K562 (cell line): ENCODE results near the gene ZNF521. TPM values are rescaled to one million over a fixed set of nuclear protein-coding genes. Genes with fewer than 3 reads are reported as not detected.

Source experiments
- ATAC-seq: fragments of 200-7000 bp; cut with Tn5 transposase; 3 replicates; pipeline ENCODE4 v1.9.1; 2020; ENCODE audit warnings: moderate library complexity
- BruUV-seq: library from RNA; stranded (reverse); fragments of 400-500 nt; replicated peaks from 2 replicates; lab custom pipeline; 2021; lab: Mats Ljungman, UMichigan
- CTCF ChIA-PET: fragments of 300-600 bp; formaldehyde crosslinking; extraction: SDS; loops from one replicate; lab custom pipeline; 2021; ENCODE audit warnings: low intra/inter-chr PET ratio; lab: Yijun Ruan, JAX
- POLR2A ChIA-PET: fragments of 300-600, 350-650 bp; sonication (Branson Sonifier 250); formaldehyde crosslinking; extraction: SDS; loops from one replicate; lab custom pipeline; 2021; ENCODE audit warnings: antibody characterized with exemption, inconsistent platforms; lab: Yijun Ruan, JAX
- DNase-seq, 4 experiments: peaks; one replicate each; pipeline versions ENCODE4 v3.0.0 to v3.0.0-alpha.2; 2011 to 2018; ENCODE audit warnings: low spot score in 3 of 4, mixed read lengths in 3 of 4; ENCODE audit errors: extremely low read depth in 1 of 4
- FAIRE-seq: peaks from 2 replicates; lab custom pipeline; 2011; peaks lifted over from hg19 to GRCh38; lab: Jason Lieb, UNC
- H2AFZ ChIP-seq: 2 replicates; pipeline ENCODE4 v1.6.0; 2011; ENCODE audit warnings: low read depth, low read length, control low read depth, inconsistent platforms
- H3K27ac ChIP-seq: fragments of 200-600 bp; 3 replicates; pipeline ENCODE4 v1.8.0; 2011; ENCODE audit warnings: low read depth, mild to moderate bottlenecking, control low read depth, inconsistent platforms, low read length, moderate library complexity, mixed read lengths; ENCODE audit errors: extremely low read depth
- H3K27me3 ChIP-seq, 2 experiments: fragments of 300-600 bp in 1 of 2; 2 replicates in 1 of 2; 3 replicates in 1 of 2; pipeline versions ENCODE4 v1.6.0 to v1.8.0; 2011; ENCODE audit warnings: inconsistent platforms in 2 of 2, low read length in 2 of 2, mild to moderate bottlenecking in 1 of 2, mixed read lengths in 1 of 2, moderate library complexity in 1 of 2; ENCODE audit not compliant: control insufficient read depth in 2 of 2, insufficient read depth in 2 of 2
- H3K36me3 ChIP-seq: fragments of 300-600 bp; 3 replicates; pipeline ENCODE4 v1.8.0; 2011; ENCODE audit warnings: mild to moderate bottlenecking, low read length, inconsistent platforms; ENCODE audit not compliant: control insufficient read depth, insufficient read depth
- H3K4me1 ChIP-seq, 2 experiments: fragments of 200-600 bp in 1 of 2; replicated peaks in 1 of 2; 2 replicates in 1 of 2; 3 replicates in 1 of 2; pipeline versions ENCODE4 v1.5.1 to v1.8.0; 2011; ENCODE audit warnings: inconsistent platforms in 2 of 2, low read length in 2 of 2, mild to moderate bottlenecking in 1 of 2, mixed read lengths in 1 of 2, moderate library complexity in 1 of 2; ENCODE audit not compliant: control insufficient read depth in 2 of 2, insufficient read depth in 2 of 2
- H3K4me2 ChIP-seq: 2 replicates; pipeline ENCODE4 v1.6.1; 2011; ENCODE audit warnings: low read length, control low read depth, inconsistent platforms, mixed read lengths; ENCODE audit not compliant: insufficient read depth
- H3K4me3 ChIP-seq: fragments of 200-600 bp; sonication (generic), shearing (Covaris generic); 2 replicates; pipeline ENCODE4 v1.5.1; 2016; ENCODE audit warnings: control low read depth, inconsistent platforms
- H3K79me2 ChIP-seq: fragments of 200-600 bp; 3 replicates; pipeline ENCODE4 v1.8.0; 2011; ENCODE audit warnings: low read length, inconsistent platforms; ENCODE audit not compliant: control insufficient read depth, insufficient read depth
- H3K9ac ChIP-seq, 2 experiments: 2 replicates each; pipeline versions ENCODE4 v1.6.0 to v1.6.1; 2011; ENCODE audit warnings: low read depth in 2 of 2, low read length in 2 of 2, control low read depth in 1 of 2, inconsistent platforms in 1 of 2, mild to moderate bottlenecking in 1 of 2, mixed read lengths in 1 of 2; ENCODE audit not compliant: insufficient read depth in 1 of 2
- H3K9me1 ChIP-seq: one replicate; pipeline ENCODE4 v1.6.0; 2011; ENCODE audit warnings: inconsistent platforms, mild to moderate bottlenecking, low read length, moderate library complexity; ENCODE audit not compliant: control insufficient read depth, insufficient read depth
- H3K9me3 ChIP-seq: replicated peaks from 2 replicates; pipeline ENCODE4 v1.5.1; 2011; ENCODE audit warnings: low read depth, low read length, inconsistent platforms; ENCODE audit not compliant: control insufficient read depth, insufficient read depth
- H4K20me1 ChIP-seq: replicated peaks from 2 replicates; pipeline ENCODE4 v1.6.1; 2011; ENCODE audit warnings: low read length, inconsistent platforms, mixed read lengths; ENCODE audit not compliant: control insufficient read depth, insufficient read depth
- ATF6 ChIP-seq: sonication (generic); formaldehyde crosslinking; IDR thresholded peaks from 2 replicates; pipeline ENCODE4 v1.4.0; 2020; ENCODE audit warnings: mild to moderate bottlenecking, missing genetic modification reagents
- CBFA2T3 ChIP-seq: fragments of 450-650 bp; IDR thresholded peaks from 2 replicates; pipeline ENCODE4 v1.6.1; 2017
- CBX3 ChIP-seq, 2 experiments: IDR thresholded peaks; 1 replicate in 1 of 2; 2 replicates in 1 of 2; pipeline ENCODE4 v1.6.1; 2012; ENCODE audit warnings: inconsistent platforms in 2 of 2, low read length in 2 of 2, borderline replicate concordance in 1 of 2, control low read depth in 1 of 2
- CXXC5 ChIP-seq: fragments of 250-450 bp; sonication (Bioruptor Pico); IDR thresholded peaks from 2 replicates; pipeline ENCODE4 v1.8.0; 2022; ENCODE audit warnings: inconsistent platforms, mild to moderate bottlenecking, moderate library complexity
- ELF1 ChIP-seq: fragments of 200-800 bp; sonication (Bioruptor generic); IDR thresholded peaks from 2 replicates; pipeline ENCODE4 v1.6.1; 2016; ENCODE audit warnings: missing genetic modification characterization, missing compliant biosample characterization
- HIVEP1 ChIP-seq: fragments of 250-450 bp; sonication (Bioruptor Pico); IDR thresholded peaks from 2 replicates; pipeline ENCODE4 v1.4.0; 2020; ENCODE audit warnings: mild to moderate bottlenecking
- HNRNPK ChIP-seq: fragments of 200-400 bp; formaldehyde crosslinking; IDR thresholded peaks from one replicate; pipeline ENCODE4 v1.6.1; 2018; ENCODE audit warnings: mild to moderate bottlenecking, low read depth, low read length; ENCODE audit not compliant: poor library complexity, severe bottlenecking
- NR0B1 ChIP-seq: fragments of 450-650 bp; IDR thresholded peaks from one replicate; pipeline ENCODE4 v1.6.1; 2018; ENCODE audit warnings: mild to moderate bottlenecking, moderate library complexity; ENCODE audit not compliant: partially characterized antibody
- NR2F6 ChIP-seq: fragments of 450-650 bp; formaldehyde crosslinking; IDR thresholded peaks from 2 replicates; pipeline ENCODE4 v1.4.0; 2020; ENCODE audit warnings: mild to moderate bottlenecking
- PML ChIP-seq: IDR thresholded peaks from 2 replicates; pipeline ENCODE4 v1.6.1; 2012; ENCODE audit warnings: low read length, inconsistent platforms
- POLR2B ChIP-seq: fragments of 450-650 bp; IDR thresholded peaks from 2 replicates; pipeline ENCODE4 v1.6.1; 2018; ENCODE audit warnings: low read depth; ENCODE audit not compliant: partially characterized antibody
- SIN3A ChIP-seq, 2 experiments: fragments of 150-350 bp in 1 of 2; IDR thresholded peaks; 2 replicates each; pipeline ENCODE4 v1.6.1; 2011 to 2016; ENCODE audit warnings: borderline replicate concordance in 2 of 2, low read depth in 2 of 2, low read length in 2 of 2, mild to moderate bottlenecking in 2 of 2, moderate library complexity in 2 of 2; ENCODE audit not compliant: control insufficient read depth in 1 of 2
- ZNF316 ChIP-seq: fragments of 450-650 bp; IDR thresholded peaks from 2 replicates; pipeline ENCODE4 v1.6.1; 2016
- WGBS: fragments of 100-300 bp; shearing (Covaris generic); methylation state at CpG from one replicate; pipeline ENCODE4 v1.1.6; 2016; ENCODE audit warnings: low coverage, mixed read lengths; ENCODE audit not compliant: insufficient coverage; ENCODE audit errors: missing lambda C conversion rate; 5-methylcytosine and 5-hydroxymethylcytosine counted together
- in situ Hi-C: fragments of 300-500 bp; cut with MboI; formaldehyde crosslinking; loops from 4 replicates; pipeline ENCODE4 v1.15.0; 2018; ENCODE audit warnings: inconsistent platforms, mixed read lengths
- intact Hi-C: fragments of 100-400 bp; cut with micrococcal nuclease; formaldehyde crosslinking; loops from 2 replicates; pipeline ENCODE4 v1.14.2; 2022
- polyA plus RNA-seq, 8 experiments: library from polyadenylated mRNA; depleted of rRNA in 4 of 8; stranded (reverse) in 5 of 8; unstranded in 3 of 8; fragments of >200 nt; fragmentation: Nextera tagmentation in 2 of 8; fragmentation: Illumina TruSeq in 1 of 8; extraction: Ambion mirVana in 2 of 8; extraction: Trizol in 1 of 8; gene quantifications; 2 replicates each; pipeline versions ENCODE4 v1.2.1 to v1.2.3, GENCODE V29; 2011 to 2014; ENCODE audit warnings: inconsistent platforms in 1 of 8, missing spikeins in 1 of 8
- total RNA-seq, 7 experiments: library from RNA; depleted of rRNA in 6 of 7; stranded (reverse); fragments of >200 nt in 6 of 7; fragmentation: Illumina TruSeq in 2 of 7; extraction: Trizol in 2 of 7; gene quantifications; 2 replicates each; pipeline versions ENCODE4 v1.2.1 to v1.2.3, GENCODE V29; 2011 to 2021; ENCODE audit warnings: low replicate concordance in 1 of 7
- TF ChIP-seq, protein P1 (sequence below): sonication (generic); formaldehyde crosslinking; IDR thresholded peaks from 2 replicates; pipeline ENCODE4 v1.8.0; 2023; ENCODE audit warnings: mild to moderate bottlenecking, missing genetic modification reagents

ZNF521 gene
- total and polyA plus RNA-seq, 9 of the 15 experiments (the other 6 are each of a cell fraction or from before 2014, with no cell fraction given): 1.2 to 5.8 (median 1.6) TPM

- Histone ChIP-seq H3K9ac (no peak overlapping the region), H3K9me1 (no peaks in the 10 kb centered on the region)
- TF ChIP-seq POLR2B (no peak), CXXC5 (CRISPR knock-in tag) (no peak), HNRNPK (no peak), NR0B1 (no peak), CBFA2T3 (no peak), ATF6 (CRISPR knock-in tag) (no peak), NR2F6 (no peak), CBX3 (IDR thresholded peaks at IDR 0.05; ENCODE audit: borderline replicate concordance in 1 of 2, low read length in 2 of 2) (no peak), PML (no peak), ZNF316 (no peak), SIN3A (IDR thresholded peaks at IDR 0.05; ENCODE audit: borderline replicate concordance in 2 of 2, control insufficient read depth in 1 of 2, low read depth in 2 of 2, low read length in 2 of 2) (no peak), HIVEP1 (CRISPR knock-in tag) (no peak), ELF1 (tag) (no peak)
- TF ChIP-seq, protein P1, sequence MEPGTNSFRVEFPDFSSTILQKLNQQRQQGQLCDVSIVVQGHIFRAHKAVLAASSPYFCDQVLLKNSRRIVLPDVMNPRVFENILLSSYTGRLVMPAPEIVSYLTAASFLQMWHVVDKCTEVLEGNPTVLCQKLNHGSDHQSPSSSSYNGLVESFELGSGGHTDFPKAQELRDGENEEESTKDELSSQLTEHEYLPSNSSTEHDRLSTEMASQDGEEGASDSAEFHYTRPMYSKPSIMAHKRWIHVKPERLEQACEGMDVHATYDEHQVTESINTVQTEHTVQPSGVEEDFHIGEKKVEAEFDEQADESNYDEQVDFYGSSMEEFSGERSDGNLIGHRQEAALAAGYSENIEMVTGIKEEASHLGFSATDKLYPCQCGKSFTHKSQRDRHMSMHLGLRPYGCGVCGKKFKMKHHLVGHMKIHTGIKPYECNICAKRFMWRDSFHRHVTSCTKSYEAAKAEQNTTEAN (CRISPR knock-in tag): no peak
- TF ChIP-seq, all 486 proteins: peak for 0
- H3K4me2 ChIP-seq: no peak overlapping the region
- no peaks in the 10 kb centered on the region for H4K20me1 ChIP-seq
- intact Hi-C loops: no loop called here
- BruUV-seq: no TSS peak
- WGBS: 13% methylated on average over 2 of the region's 2 CpGs
- no peaks in the 10 kb centered on the region for H3K36me3 ChIP-seq
- no peak overlapping the region for H2AFZ ChIP-seq
- no peak for DNase-seq
- ChIA-PET POLR2A (no interaction called here), CTCF (no interaction called here)
- no peaks in the 10 kb centered on the region for H3K27me3 ChIP-seq
- peak; percentile 72 for ATAC-seq
- H3K27ac ChIP-seq: no peak overlapping the region
- H3K79me2 ChIP-seq: no peaks in the 10 kb centered on the region
- in situ Hi-C loops: no loop called here
- no peak overlapping the region for H3K4me3 ChIP-seq
- no peak for FAIRE-seq
- no peaks in the 10 kb centered on the region for H3K4me1 ChIP-seq
- H3K9me3 ChIP-seq: no peaks in the 10 kb centered on the region
These were observed 230.5 kb downstream of the ZNF521 start for GRCh38 chr18:25121442-25121841.
